B cell (primary cell): Measurements from ENCODE around the gene STOML3. TPM values are rescaled to one million over a fixed set of nuclear protein-coding genes. Genes with fewer than 3 reads are reported as not detected.

Source experiments
- ATAC-seq: fragments of 200-7000 bp; cut with Tn5 transposase; one replicate; pipeline ENCODE4 v1.10.0; 2021; ENCODE audit warnings: low read depth, mild to moderate bottlenecking, moderate number of reproducible peaks, moderate library complexity
- CTCF ChIA-PET: fragments of 350-600 bp; sonication (Branson Sonifier 250); formaldehyde crosslinking; loops from one replicate; lab custom pipeline; 2021; ENCODE audit warnings: antibody characterized with exemption, inconsistent platforms; lab: Charles Lee
- POLR2A ChIA-PET: fragments of 350-600 bp; sonication (Branson Sonifier 250); formaldehyde crosslinking; loops from one replicate; lab custom pipeline; 2021; ENCODE audit warnings: antibody characterized with exemption; lab: Charles Lee
- DNase-seq: peaks from one replicate; pipeline ENCODE4 v3.0.0; 2013
- H2AFZ ChIP-seq: 2 replicates; pipeline ENCODE4 v1.6.1; 2012; ENCODE audit warnings: mild to moderate bottlenecking, low read depth, low read length; ENCODE audit not compliant: insufficient read depth, poor library complexity, severe bottlenecking
- H3K27ac ChIP-seq, 2 donors: 1 replicate in 1 of 2; 2 replicates in 1 of 2; pipeline ENCODE4 v1.5.1; 2012 to 2013; ENCODE audit warnings: low read length in 2 of 2, mild to moderate bottlenecking in 2 of 2, moderate library complexity in 1 of 2
- H3K27me3 ChIP-seq, 4 experiments: fragments of 200-600 bp in 1 of 4; sonication (generic) in 1 of 4; replicated peaks in 1 of 4; 1 replicate in 2 of 4; 2 replicates in 2 of 4; pipeline versions ENCODE4 v1.6.1 to v1.7.0; 2013 to 2016; ENCODE audit warnings: low read length in 3 of 4, mild to moderate bottlenecking in 2 of 4, mixed read lengths in 1 of 4, moderate library complexity in 1 of 4; ENCODE audit not compliant: insufficient read depth in 4 of 4, control insufficient read depth in 3 of 4; ENCODE audit errors: control extremely low read depth in 1 of 4
- H3K36me3 ChIP-seq, 2 experiments: replicated peaks in 1 of 2; 1 replicate in 1 of 2; 2 replicates in 1 of 2; pipeline versions ENCODE4 v1.6.1 to v1.7.1; 2013; ENCODE audit warnings: low read length in 1 of 2; ENCODE audit not compliant: insufficient read depth in 2 of 2, control insufficient read depth in 1 of 2; ENCODE audit errors: control extremely low read depth in 1 of 2, extremely low read depth in 1 of 2
- H3K4me1 ChIP-seq, 2 donors: fragments of 200-600 bp in 1 of 2; sonication (generic) in 1 of 2; 1 replicate in 1 of 2; 2 replicates in 1 of 2; pipeline versions ENCODE4 v1.5.1 to v1.6.1; 2013 to 2017; ENCODE audit warnings: low read length in 2 of 2; ENCODE audit not compliant: control insufficient read depth in 2 of 2, insufficient read depth in 2 of 2
- H3K4me2 ChIP-seq: replicated peaks from 2 replicates; pipeline ENCODE3; 2012; ENCODE audit warnings: mild to moderate bottlenecking, low read depth, low read length; ENCODE audit not compliant: poor library complexity, severe bottlenecking
- H3K4me3 ChIP-seq, 5 experiments: fragments of 200-600 bp in 1 of 5; sonication (generic) in 1 of 5; 1 replicate in 3 of 5; 2 replicates in 2 of 5; pipeline versions ENCODE4 v1.5.1 to v1.7.0; 2011 to 2016; ENCODE audit warnings: low read length in 4 of 5, mild to moderate bottlenecking in 4 of 5, low read depth in 2 of 5, control low read depth in 1 of 5, moderate library complexity in 1 of 5; ENCODE audit not compliant: insufficient read depth in 1 of 5; ENCODE audit errors: control extremely low read depth in 1 of 5, extremely low read depth in 1 of 5
- H3K79me2 ChIP-seq: fragments of 200-600 bp; sonication (generic); one replicate; pipeline ENCODE4 v1.6.0; 2016; ENCODE audit warnings: low read length; ENCODE audit not compliant: control insufficient read depth, insufficient read depth
- H3K9ac ChIP-seq: fragments of 200-600 bp; sonication (generic); 2 replicates; pipeline ENCODE4 v1.6.1; 2017; ENCODE audit warnings: mild to moderate bottlenecking, low read length, moderate library complexity
- H3K9me3 ChIP-seq, 3 donors: one replicate each; pipeline versions ENCODE4 v1.6.1 to v1.7.1; 2013; ENCODE audit warnings: low read length in 2 of 3; ENCODE audit not compliant: control insufficient read depth in 2 of 3, insufficient read depth in 1 of 3; ENCODE audit errors: control extremely low read depth in 1 of 3
- H4K20me1 ChIP-seq: 2 replicates; pipeline ENCODE4 v1.6.0; 2012; ENCODE audit warnings: mild to moderate bottlenecking, low read length; ENCODE audit not compliant: insufficient read depth, control insufficient read depth, poor library complexity, severe bottlenecking
- H3K27ac Mint-ChIP-seq: one replicate; pipeline ENCODE4 v1.8.0; 2021; ENCODE audit warnings: mixed read lengths
- H3K27me3 Mint-ChIP-seq: one replicate; pipeline ENCODE4 v1.8.0; 2021; ENCODE audit warnings: mixed read lengths
- H3K4me1 Mint-ChIP-seq: one replicate; pipeline ENCODE4 v1.8.0; 2021; ENCODE audit warnings: mixed read lengths
- H3K4me3 Mint-ChIP-seq: one replicate; pipeline ENCODE4 v1.8.0; 2021; ENCODE audit warnings: mixed read lengths
- H3K9me3 Mint-ChIP-seq: one replicate; pipeline ENCODE4 v1.8.0; 2022; ENCODE audit warnings: mixed read lengths; ENCODE audit not compliant: insufficient read depth
- CTCF ChIP-seq: fragments of 200-600 bp; IDR thresholded peaks from one replicate; pipeline ENCODE4 v1.8.0; 2022; ENCODE audit warnings: antibody characterized with exemption, mild to moderate bottlenecking
- EZH2 ChIP-seq: IDR thresholded peaks from 2 replicates; pipeline ENCODE4 v1.6.1; 2012; ENCODE audit warnings: borderline replicate concordance, low read depth, mild to moderate bottlenecking, moderate library complexity, low read length; ENCODE audit not compliant: insufficient read depth, poor library complexity, severe bottlenecking
- WGBS: methylation state at CpG from one replicate; pipeline ENCODE4 v1.1.5; 2013; ENCODE audit warnings: missing lambda C conversion rate; ENCODE audit not compliant: insufficient coverage; 5-methylcytosine and 5-hydroxymethylcytosine counted together
- intact Hi-C: fragments of 100-400 bp; cut with micrococcal nuclease; formaldehyde crosslinking; loops from one replicate; pipeline ENCODE4 v1.10.0; 2022
- polyA plus RNA-seq: library from polyadenylated mRNA; depleted of rRNA; stranded (reverse); fragments of >200 nt; gene quantifications from 2 replicates; pipeline ENCODE4 v1.2.3, GENCODE V29; 2012
- total RNA-seq, 2 donors: library from RNA; stranded (reverse); fragments of 120-200 nt in 1 of 2; gene quantifications; 1 replicate in 1 of 2; 2 replicates in 1 of 2; pipeline versions ENCODE4 v1.2.3 to v1.2.4, GENCODE V29; 2013 to 2022

The STOML3 gene
- total and polyA plus RNA-seq, 2 donors (not counting 1 experiment from before 2014, with no cell fraction given) = not detected

DNA sequence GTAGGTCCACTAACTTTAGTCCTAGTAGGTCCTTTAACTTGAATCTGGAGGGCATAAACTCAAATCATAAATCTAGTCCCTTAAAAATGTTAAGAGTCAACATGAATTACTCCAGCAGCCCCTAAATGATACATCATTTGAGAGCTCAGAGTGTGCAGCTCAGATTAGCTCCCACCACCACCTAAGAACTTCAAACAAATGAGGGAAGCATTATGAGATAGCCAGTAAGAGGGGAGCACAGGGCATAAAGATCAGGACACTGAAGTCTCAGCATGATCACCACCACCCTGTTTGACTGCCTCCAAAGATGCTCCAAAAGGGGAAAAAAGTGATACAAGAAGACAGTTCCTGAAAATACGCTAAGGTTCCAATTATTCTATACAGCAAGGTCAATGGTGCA, 41.5 kb upstream of the STOML3 start:
- Mint-ChIP-seq H3K27me3 (no peaks in the 10 kb centered on the region), H3K27ac (no peak overlapping the region), H3K4me1 (peaks cover 40% of the 10 kb centered on the region), H3K9me3 (no peaks in the 10 kb centered on the region), H3K4me3 (no peak overlapping the region)
- Histone ChIP-seq H3K27me3 (no peaks in the 10 kb centered on the region), H3K4me1 (peaks cover 19 to 29% of the 10 kb centered on the region in 2 donors), H2AFZ (no peak overlapping the region), H3K79me2 (peaks cover 46% of the 10 kb centered on the region), H3K27ac (no peak overlapping the region), H3K9me3 (no peaks in the 10 kb centered on the region), H4K20me1 (peaks cover 39% of the 10 kb centered on the region), H3K9ac (no peak overlapping the region), H3K36me3 (peaks cover 0 to 23% of the 10 kb centered on the region in 2 experiments), H3K4me2 (no peak overlapping the region), H3K4me3 (no peak overlapping the region)
- ChIA-PET CTCF (no interaction called here), POLR2A (no interaction called here)
- DNase-seq (no peak), ATAC-seq (no peak)
- intact Hi-C loops = loop anchor here (10.0 kb wide), 2 partner anchors 1553 to 1743 kb away; partner anchors contain the start of gene MRPS31
- no peak for TF ChIP-seq EZH2
- no CpG with 5 or more reads among the region's 1 CpG for WGBS

DNA sequence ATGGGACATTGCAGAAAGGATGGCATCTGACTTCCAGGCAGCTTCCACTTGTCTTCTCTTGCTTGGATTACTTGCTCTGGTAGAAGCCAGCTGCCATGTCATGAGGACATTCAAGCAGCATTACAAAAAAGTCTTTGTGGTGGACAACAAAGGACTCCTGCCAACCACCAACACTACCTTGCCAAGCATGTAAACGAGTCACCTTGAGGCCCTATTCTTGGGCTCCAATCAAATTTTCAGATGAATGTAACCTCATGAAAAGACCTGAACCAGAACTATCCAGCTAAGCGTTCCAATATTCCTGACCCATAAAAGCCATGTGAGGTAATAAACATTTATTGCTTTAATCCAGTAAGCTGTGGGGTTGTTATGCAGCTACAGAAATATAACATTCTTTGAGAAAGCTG, 34.8 kb upstream of the STOML3 start:
- Histone ChIP-seq H3K27me3 (no peaks in the 10 kb centered on the region), H3K9me3 (no peaks in the 10 kb centered on the region), H3K36me3 (peaks cover 1 to 76% of the 10 kb centered on the region in 2 experiments), H3K4me2 (no peak overlapping the region), H3K4me3 (no peak overlapping the region), H2AFZ (no peak overlapping the region), H4K20me1 (peaks cover 2% of the 10 kb centered on the region), H3K79me2 (no peaks in the 10 kb centered on the region), H3K4me1 (no peaks in the 10 kb centered on the region), H3K9ac (no peak overlapping the region), H3K27ac (no peak overlapping the region)
- no peak for TF ChIP-seq CTCF
- no peak for TF ChIP-seq EZH2
- ChIA-PET POLR2A (no interaction called here), CTCF (no interaction called here)
- no peak overlapping the region for H3K27ac Mint-ChIP-seq
- H3K9me3 Mint-ChIP-seq = no peaks in the 10 kb centered on the region
- no peaks in the 10 kb centered on the region for H3K27me3 Mint-ChIP-seq
- 100% methylated on average over 1 of the region's 2 CpGs for WGBS
- intact Hi-C loops = no loop called here
- no peak for ATAC-seq
- no peak for DNase-seq
- H3K4me3 Mint-ChIP-seq = no peak overlapping the region
- no peaks in the 10 kb centered on the region for H3K4me1 Mint-ChIP-seq
